CD4-positive, alpha-beta T cell treated with Interleukin-2 at 100 ng/mL for 4 hours (primary cell): ENCODE results near the gene ATXN10.

Source experiments
- DNase-seq: peaks from one replicate; pipeline ENCODE4 v3.0.0-alpha.2; 2020; ENCODE audit warnings: low spot score

The ATXN10 gene

DNA sequence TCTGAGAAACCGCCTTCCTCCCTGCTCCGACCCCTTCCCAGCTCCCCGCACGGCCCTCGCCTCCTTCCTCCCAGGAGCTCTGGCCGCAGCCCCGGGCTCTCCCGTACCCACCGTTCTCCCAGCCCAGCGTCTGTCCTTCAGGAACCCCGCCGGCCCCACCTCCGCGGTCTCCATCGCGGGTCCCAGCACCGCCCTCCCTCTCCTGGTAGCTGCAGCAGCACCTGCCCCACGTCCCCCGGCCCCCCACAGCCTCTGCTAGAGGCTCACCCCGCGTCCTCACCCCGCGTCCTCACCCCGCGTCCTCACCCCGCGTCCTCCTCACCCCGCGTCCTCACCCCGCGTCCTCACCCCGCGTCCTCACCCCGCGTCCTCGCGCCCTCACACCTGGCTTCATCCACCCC, 219.4 kb downstream of the ATXN10 start:
- DNase-seq = no peak

DNA sequence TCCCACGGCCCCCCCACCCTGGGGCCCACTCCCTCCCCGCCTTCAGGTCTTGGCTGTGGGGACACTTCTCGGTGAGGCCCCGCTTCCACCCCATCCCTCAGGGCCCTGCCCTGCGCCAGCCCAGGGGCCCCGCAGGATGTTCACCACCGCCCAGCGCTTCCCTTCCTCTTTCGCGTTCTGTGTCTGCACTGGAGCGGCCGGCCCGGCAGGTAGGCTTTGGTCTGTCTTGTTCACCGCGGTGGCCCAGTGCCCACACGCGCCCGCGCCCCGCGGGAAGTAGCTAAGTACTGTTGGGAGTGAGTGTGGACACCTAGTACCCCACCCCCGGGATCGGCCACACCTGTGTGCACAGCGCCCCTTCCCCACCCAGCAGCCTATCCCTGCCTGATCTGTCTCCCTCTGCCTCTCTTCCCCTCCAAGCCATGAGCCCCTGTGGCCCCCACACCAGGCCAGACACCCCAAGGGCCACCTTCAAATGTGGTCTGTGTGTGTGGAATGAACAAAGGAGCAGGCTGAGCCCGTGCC, 219.9 kb downstream of the ATXN10 start:
- no peak for DNase-seq

DNA sequence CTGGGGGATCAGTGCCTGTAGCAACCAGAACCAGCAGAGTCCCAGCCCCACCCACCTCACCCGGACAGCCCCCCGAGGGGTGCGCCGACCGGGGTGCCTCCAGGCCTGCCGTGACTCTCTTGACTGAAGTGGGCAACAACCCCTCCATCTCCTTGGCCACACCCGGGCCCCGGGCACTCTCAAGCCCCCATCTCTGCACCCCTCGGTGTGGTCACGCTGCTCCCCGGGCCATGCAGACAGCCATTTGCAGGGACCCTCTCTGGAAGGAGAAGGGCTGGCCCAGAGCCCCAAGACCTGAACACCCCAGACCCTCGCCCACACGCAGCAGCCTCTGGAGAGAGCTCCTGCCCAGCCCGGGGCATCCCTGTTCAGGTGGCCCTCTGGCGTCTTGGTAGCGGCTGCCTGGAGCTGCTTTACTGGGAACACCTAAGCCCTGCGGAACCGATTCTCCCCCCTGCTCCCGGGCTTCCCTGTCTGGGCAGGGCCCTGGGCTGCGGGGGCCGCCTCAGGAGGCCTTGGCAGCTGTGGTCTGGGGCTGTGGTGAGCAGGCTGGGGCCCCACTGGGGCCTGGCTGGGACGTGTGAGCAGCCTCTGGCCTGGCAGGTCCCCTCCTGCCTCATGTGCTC, 220.5 kb downstream of the ATXN10 start:
- DNase-seq = no peak

DNA sequence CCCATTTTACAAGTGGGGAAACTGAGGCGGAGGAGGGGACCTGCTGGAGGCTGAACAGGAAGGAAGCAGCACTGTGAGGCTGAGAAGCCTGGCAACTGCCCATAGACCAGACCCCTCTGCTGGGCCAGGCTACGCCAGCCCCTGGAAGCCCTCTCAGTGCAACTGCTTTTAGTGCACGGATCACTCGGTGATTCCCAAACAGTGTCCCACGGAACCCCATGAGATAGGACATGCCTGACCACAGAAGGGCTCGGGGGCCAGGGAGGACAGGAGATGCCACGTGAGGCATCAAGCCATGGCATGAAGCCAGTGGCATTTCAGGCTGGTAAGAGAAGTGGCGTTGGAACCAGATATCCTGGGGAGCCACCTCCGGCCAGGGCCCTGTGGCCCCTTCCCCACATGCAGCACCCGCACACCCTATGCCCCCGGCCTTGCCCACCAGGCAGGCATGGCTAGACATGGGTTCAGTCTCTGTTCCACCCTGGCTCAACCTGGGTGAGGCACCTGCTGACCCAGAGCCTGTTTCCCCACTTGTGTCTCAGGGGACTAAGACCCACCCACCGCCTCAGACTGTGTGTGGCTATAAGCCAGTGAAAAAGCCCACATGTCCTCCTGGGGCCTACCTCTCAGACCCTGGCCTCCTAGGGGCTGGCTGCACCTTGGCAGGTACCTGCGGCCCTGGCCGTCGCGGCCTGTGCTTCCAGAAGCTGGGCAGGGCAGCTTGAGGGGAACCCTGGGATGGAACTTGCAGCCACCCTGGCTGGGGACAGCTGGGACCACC, 221.2 kb downstream of the ATXN10 start:
- no peak for DNase-seq

DNA sequence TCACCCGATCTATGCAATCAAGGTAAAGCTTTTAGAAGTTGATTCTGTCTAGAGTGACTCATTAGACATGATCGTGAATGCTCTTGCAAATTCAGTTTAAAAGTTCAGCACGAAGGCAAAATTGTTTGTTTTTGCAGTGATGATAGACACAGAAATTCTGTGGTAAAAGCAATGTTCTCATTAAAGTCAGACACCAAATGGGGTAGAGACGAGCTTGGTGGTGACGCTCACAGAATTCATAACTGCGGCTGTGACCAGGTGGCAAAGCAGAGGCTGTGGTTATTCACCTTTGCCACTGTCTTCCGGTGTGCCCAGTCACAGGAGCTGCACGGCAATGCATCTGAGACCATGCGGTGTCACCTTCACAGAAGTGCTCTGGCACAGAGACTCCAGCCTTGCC, 221.9 kb downstream of the ATXN10 start:
- DNase-seq = no peak
